IPS DF 4.7 (cell line): ENCODE data around the gene PARP14.
"Not testable (repeated sequence)": the region's sequence is repeated elsewhere in the genome, so short reads cannot be mapped to it uniquely, and the experiment has no call there.

ENCODE experiments used
- DNase-seq: peaks from one replicate; pipeline ENCODE4 v3.0.0-alpha.2; 2013; ENCODE audit warnings: low spot score; ENCODE audit errors: extremely low read depth

Gene PARP14

GRCh38 chr3:122680475-122681283, at the start of gene PARP14:
TSS of gene PARP14 (plus strand) at chr3:122680839. CDS start at chr3:122680884, 45 bp downstream.
- no peak for DNase-seq

GRCh38 chr3:122635789-122636188, 44.9 kb upstream of the PARP14 start:
- DNase-seq = no peak

- no peak for DNase-seq
Observed at GRCh38 chr3:122636697-122637096, 43.9 kb upstream of the PARP14 start.

- no peak for DNase-seq
Observed at GRCh38 chr3:122640437-122640999, 40.1 kb upstream of the PARP14 start.

DNA sequence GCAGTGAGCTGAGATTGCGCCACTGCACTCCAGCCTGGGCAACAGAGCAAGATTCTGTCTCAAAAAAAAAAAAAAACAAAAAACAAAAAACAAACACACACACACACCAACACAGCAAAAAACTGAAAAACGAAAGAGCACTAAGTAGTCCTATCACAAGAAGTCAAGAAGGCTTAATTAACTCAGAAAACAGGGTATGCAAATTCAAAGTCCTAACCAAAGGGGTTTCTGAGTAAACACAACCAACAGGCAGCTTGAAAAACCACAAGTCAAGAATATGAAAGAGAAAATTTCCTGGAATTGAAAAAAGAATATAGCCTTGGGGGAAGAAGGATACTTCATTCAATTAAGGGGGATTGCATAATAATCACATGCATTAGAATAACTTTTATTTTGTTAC, 37.7 kb upstream of the PARP14 start:
- DNase-seq = no peak

DNA sequence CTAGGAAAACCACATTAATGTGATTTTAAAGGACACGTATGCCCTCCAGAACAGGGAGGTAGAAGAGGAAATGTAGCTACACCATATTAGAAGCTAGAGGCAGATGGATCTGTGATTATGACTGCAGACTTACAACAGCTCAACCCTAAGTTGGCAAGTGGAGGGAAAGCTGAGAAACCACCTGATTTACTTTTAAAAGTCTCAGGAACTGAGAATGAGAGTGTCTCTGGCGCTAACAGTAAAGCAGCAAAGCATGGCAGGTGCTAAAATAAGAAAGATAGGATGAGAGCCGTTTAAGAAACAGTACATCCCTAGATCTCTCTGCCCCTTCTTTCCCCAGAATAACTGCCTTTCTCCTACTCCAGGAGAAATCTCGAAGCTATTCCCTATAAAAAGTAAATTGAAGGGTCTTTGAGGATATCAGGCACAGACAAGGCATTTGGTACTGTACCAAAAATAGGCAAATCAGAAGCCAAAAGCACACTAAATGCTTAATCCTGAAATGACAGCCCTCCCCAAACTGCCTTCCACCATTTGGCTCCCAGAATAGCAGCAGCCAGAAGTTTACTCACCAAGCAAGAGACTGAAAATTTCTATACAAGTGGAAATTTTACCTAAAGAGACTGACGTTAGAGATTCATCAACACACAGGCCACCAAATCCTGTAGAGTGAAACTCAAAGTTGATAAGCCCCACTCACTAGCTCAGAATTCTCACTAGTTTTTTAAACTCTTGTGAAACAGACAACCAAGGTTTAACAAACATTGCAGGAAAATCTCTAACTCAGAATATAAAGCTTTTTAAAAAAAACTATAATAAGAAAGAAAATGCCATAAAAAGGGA, 34.3 kb upstream of the PARP14 start:
- DNase-seq = no peak

GRCh38 chr3:122651233-122651907, 29.3 kb upstream of the PARP14 start:
- DNase-seq = not testable (repeated sequence)

- DNase-seq = not testable (repeated sequence)
Observed at GRCh38 chr3:122651962-122652361, 28.7 kb upstream of the PARP14 start.

GRCh38 chr3:122658336-122658735, 22.3 kb upstream of the PARP14 start:
- not testable (repeated sequence) for DNase-seq

DNA sequence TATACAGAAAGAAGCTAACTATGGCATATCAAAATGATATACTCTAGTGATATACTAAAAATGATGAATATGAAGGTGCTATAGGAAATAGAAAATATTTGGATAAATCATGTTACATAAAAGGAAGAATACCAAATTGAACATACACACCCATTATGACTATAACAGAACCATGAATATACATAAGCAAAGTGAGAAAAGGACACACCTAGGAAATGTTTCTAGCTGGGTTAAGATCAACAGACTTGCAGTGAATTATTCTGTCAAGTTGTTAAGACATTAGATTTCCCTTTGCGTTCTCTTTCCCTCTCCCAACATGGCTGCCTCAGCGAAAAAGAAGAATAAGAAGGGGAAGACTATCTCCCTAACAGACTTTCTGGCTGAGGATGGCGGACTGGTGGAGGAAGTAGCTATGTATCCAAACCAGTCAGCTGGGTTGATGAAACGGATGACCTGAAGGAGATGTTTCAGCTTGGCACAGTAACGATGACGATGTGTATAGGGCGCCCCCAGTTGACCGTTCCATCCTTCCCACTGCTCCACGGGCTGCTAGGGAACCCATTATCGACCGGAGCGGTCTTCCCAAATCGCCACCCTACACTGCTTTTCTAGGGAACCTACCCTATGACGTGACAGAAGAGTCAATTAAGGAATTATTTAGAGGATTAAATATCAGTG, 20.2 kb upstream of the PARP14 start:
- no peak for DNase-seq

DNA sequence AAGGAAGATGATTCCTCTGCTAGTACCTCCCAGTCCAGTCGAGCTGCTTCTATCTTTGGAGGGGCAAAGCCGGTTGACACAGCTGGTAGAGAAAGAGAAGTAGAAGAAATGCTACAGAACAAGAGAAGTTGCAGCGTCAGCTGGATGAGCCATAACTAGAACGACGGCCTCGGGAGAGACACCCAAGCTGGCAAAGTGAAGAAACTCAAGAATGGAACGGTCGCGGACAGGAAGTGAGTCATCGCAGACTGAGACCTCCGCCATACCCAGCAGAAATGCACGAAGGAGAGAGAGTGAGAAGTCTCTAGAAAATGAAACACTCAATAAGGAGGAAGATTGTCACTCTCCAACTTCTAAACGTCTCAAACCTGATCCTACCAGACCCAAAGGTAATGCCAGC, 19.0 kb upstream of the PARP14 start:
- no peak for DNase-seq

DNA sequence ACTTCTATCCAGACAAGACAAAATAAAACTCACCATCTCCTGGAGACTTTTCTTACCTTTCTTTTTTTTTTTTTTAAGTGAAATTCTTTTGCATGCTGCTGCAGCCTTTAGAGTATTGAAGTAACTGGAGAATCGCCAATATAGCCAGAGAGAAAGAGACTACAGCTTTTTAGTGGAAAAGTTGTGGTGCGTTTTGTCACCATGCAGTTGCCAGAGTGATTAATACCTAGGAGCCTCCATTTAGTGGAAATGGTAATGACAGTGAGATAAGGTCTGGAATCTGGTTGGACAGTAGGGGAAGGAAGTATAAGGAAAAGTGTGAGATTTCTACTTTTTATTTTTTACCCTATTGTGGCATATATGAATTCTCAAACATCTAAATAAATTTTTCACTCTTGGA, 18.1 kb upstream of the PARP14 start:
- no peak for DNase-seq

DNA sequence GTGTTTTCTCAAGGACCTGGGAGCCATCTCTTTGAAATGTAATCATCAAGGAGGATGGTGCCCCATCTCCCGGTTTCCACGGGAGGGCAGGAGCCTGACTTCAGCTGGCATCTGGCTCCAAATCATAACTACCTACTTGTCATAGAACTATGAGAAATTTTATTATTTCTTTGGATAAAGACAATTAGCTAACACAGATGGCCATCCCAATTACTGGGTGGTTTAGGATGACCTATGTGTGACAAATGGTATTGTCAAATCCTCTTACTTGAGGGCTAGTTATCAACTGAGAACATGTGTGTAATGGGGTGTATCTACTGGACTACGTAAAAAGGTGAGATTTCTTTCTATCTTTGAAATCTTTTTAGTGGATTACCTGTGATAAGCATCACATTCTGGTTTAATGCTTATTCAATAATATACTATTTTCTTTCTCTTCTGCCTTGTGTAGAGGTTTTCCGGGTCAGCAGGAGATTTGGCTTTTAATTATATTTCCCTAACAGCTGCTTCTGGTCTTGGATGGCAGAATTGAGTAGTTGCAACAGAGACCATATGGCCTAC, 15.3 kb upstream of the PARP14 start:
- DNase-seq = no peak

GRCh38 chr3:122665881-122666280, 14.8 kb upstream of the PARP14 start:
- no peak for DNase-seq

- DNase-seq = no peak
Observed at GRCh38 chr3:122668930-122669730, 11.5 kb upstream of the PARP14 start.

- DNase-seq = no peak
Observed at GRCh38 chr3:122671553-122671952, 9.1 kb upstream of the PARP14 start.

DNA sequence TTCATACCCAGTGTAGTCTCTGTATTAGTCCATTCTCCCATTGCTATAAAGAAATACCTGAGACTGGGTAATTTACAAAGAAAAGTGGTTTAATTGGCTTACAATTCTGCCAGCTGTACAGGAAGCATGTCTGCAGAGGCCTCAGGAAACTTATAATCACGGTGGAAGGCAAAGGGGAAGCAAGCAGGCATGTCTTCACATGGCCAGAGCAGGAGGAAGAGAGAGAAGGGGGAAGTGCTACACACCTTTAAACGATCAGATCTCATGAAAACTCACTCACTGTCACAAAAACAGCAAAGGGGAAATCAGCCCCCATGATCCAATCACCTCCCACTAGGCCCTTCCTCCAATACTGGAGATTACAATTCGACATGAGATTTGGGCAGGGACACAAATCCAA, 6.3 kb upstream of the PARP14 start:
- no peak for DNase-seq

GRCh38 chr3:122676759-122677158, 3.9 kb upstream of the PARP14 start:
- DNase-seq = no peak

DNA sequence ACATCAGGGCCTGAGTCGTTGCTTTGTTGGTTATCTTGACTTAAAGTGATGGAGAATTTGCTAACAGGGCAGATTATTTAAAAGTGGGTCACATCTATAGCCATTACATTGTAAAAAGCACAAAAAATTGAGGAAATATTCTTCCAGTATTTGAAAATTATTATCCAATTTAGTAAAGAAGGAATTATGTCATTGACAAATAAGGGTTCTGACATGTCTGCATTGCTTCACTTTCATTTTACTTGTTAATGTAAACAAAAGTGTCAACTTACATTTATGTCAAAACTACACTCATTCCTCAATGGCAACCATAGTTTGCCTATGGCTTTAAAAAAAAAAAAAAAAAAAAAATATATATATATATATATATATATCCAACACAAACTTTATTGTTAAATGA, 3.4 kb upstream of the PARP14 start:
- no peak for DNase-seq

DNA sequence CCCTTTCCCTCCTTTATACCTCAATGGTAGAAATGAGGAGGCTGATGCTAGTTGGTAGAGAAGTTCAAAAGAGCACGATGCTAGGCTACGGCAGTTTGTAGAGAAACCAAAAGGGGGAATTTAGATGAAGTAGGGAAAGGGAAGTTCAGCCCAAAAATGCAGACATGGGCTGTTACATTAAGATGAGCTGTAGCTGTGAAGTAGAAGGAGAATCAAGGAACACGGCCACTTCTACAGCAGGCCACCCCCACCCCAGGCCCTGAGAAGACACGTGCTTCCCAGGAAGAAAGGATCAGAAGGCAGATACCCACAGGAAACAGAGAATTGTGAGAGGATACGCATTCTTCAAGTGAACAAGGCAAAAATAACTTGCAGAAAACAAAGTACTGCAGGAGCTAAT, 2.1 kb upstream of the PARP14 start:
- no peak for DNase-seq
